H1 (cell line): ENCODE data around the gene CXXC5. TPM values are rescaled to one million over a fixed set of nuclear protein-coding genes. Genes with fewer than 3 reads are reported as not detected.

Source experiments
- CTCF ChIA-PET: fragments of 300-600 bp; sonication (Branson Sonifier 250); formaldehyde crosslinking; loops from one replicate; lab custom pipeline; 2021; ENCODE audit not compliant: partially characterized antibody; lab: Charles Lee
- POLR2A ChIA-PET: fragments of 300-600 bp; sonication (Branson Sonifier 250); formaldehyde crosslinking; loops from one replicate; lab custom pipeline; 2021; ENCODE audit warnings: inconsistent platforms; ENCODE audit not compliant: partially characterized antibody; lab: Charles Lee
- DNase-seq, 2 experiments: peaks; one replicate each; pipeline versions ENCODE4 v3.0.0 to v3.0.0-alpha.2; 2010 to 2022; ENCODE audit warnings: low spot score in 2 of 2, low read depth in 1 of 2, mixed read lengths in 1 of 2
- FAIRE-seq: peaks from 2 replicates; lab custom pipeline; 2011; peaks lifted over from hg19 to GRCh38; lab: Jason Lieb, UNC
- H2AFZ ChIP-seq: 2 replicates; pipeline ENCODE4 v1.8.1; 2012; ENCODE audit warnings: low read length, inconsistent platforms
- H2AK5ac ChIP-seq: 2 replicates; pipeline ENCODE4 v1.6.1; 2013; ENCODE audit warnings: low read depth, low read length
- H2BK120ac ChIP-seq: replicated peaks from 2 replicates; pipeline ENCODE3; 2013; ENCODE audit warnings: low read depth, low read length, inconsistent platforms
- H2BK12ac ChIP-seq: 2 replicates; pipeline ENCODE4 v1.6.1; 2013; ENCODE audit warnings: low read depth, low read length
- H2BK15ac ChIP-seq: 2 replicates; pipeline ENCODE4 v1.6.1; 2013; ENCODE audit warnings: low read length
- H2BK20ac ChIP-seq: 2 replicates; pipeline ENCODE4 v1.6.1; 2013; ENCODE audit warnings: low read length
- H2BK5ac ChIP-seq: 2 replicates; pipeline ENCODE4 v1.6.1; 2013; ENCODE audit warnings: low read depth, low read length
- H3K14ac ChIP-seq: 2 replicates; pipeline ENCODE4 v1.6.1; 2013; ENCODE audit warnings: inconsistent platforms; ENCODE audit not compliant: insufficient read length
- H3K18ac ChIP-seq: 2 replicates; pipeline ENCODE4 v1.6.1; 2013; ENCODE audit warnings: low read length; ENCODE audit errors: extremely low read depth
- H3K23ac ChIP-seq: 2 replicates; pipeline ENCODE4 v1.6.1; 2013; ENCODE audit warnings: inconsistent platforms; ENCODE audit not compliant: insufficient read length
- H3K23me2 ChIP-seq: 2 replicates; pipeline ENCODE4 v1.6.1; 2013; ENCODE audit warnings: low read depth, low read length
- H3K27ac ChIP-seq: 2 replicates; pipeline ENCODE4 v1.6.1; 2011; ENCODE audit warnings: low read depth, low read length, inconsistent platforms
- H3K27me3 ChIP-seq, 4 experiments: replicated peaks in 1 of 4; 1 replicate in 1 of 4; 2 replicates in 3 of 4; pipeline versions ENCODE4 v1.6.1 to v1.8.1; 2011 to 2013; ENCODE audit warnings: low read length in 3 of 4, mild to moderate bottlenecking in 3 of 4, inconsistent platforms in 2 of 4, mixed read lengths in 2 of 4, moderate library complexity in 1 of 4; ENCODE audit not compliant: control insufficient read depth in 3 of 4, insufficient read depth in 3 of 4; ENCODE audit errors: extremely low read depth in 1 of 4
- H3K36me3 ChIP-seq, 4 experiments: 2 replicates each; pipeline versions ENCODE4 v1.6.1 to v1.8.1; 2011 to 2013; ENCODE audit warnings: mild to moderate bottlenecking in 4 of 4, low read length in 3 of 4, moderate library complexity in 2 of 4, control low read depth in 1 of 4, inconsistent platforms in 1 of 4; ENCODE audit not compliant: insufficient read depth in 4 of 4, control insufficient read depth in 2 of 4
- H3K4ac ChIP-seq: replicated peaks from 2 replicates; pipeline ENCODE3; 2013; ENCODE audit warnings: low read length, low read depth, mixed read lengths, inconsistent platforms; ENCODE audit not compliant: insufficient read length
- H3K4me1 ChIP-seq, 4 experiments: replicated peaks in 1 of 4; 1 replicate in 1 of 4; 2 replicates in 3 of 4; pipeline versions ENCODE4 v1.6.1 to v1.8.1; 2011 to 2013; ENCODE audit warnings: low read length in 3 of 4, inconsistent platforms in 2 of 4, mixed read lengths in 1 of 4; ENCODE audit not compliant: insufficient read depth in 4 of 4, control insufficient read depth in 3 of 4
- H3K4me2 ChIP-seq, 2 experiments: 2 replicates each; pipeline versions ENCODE4 v1.6.1 to v1.8.1; 2011 to 2013; ENCODE audit warnings: low read depth in 2 of 2, low read length in 2 of 2, control low read depth in 1 of 2, inconsistent platforms in 1 of 2, mild to moderate bottlenecking in 1 of 2; ENCODE audit not compliant: insufficient read depth in 1 of 2
- H3K4me3 ChIP-seq, 4 experiments: fragments of 200-600, 300-600 bp in 1 of 4; sonication (generic), shearing (Covaris generic), sonication (Bioruptor Twin) in 1 of 4; 2 replicates each; pipeline versions ENCODE4 v1.5.1 to v1.8.1; 2011 to 2016; ENCODE audit warnings: low read length in 4 of 4, low read depth in 3 of 4, control low read depth in 2 of 4, inconsistent platforms in 2 of 4, mild to moderate bottlenecking in 2 of 4, mixed read lengths in 1 of 4, moderate library complexity in 1 of 4; ENCODE audit not compliant: insufficient read depth in 2 of 4; ENCODE audit errors: extremely low read depth in 1 of 4
- H3K56ac ChIP-seq: replicated peaks from 2 replicates; pipeline ENCODE3; 2013; ENCODE audit warnings: low read depth, mild to moderate bottlenecking, mixed read lengths, low read length, inconsistent platforms; ENCODE audit not compliant: insufficient read length
- H3K79me1 ChIP-seq: 2 replicates; pipeline ENCODE4 v1.6.1; 2013; ENCODE audit warnings: low read depth, low read length, control low read depth
- H3K79me2 ChIP-seq, 2 experiments: 2 replicates each; pipeline versions ENCODE4 v1.6.1 to v1.8.1; 2012 to 2013; ENCODE audit warnings: low read length in 2 of 2, mild to moderate bottlenecking in 2 of 2, inconsistent platforms in 1 of 2; ENCODE audit not compliant: insufficient read depth in 2 of 2, control insufficient read depth in 1 of 2
- H3K9ac ChIP-seq, 4 experiments: replicated peaks in 1 of 4; 1 replicate in 1 of 4; 2 replicates in 3 of 4; pipeline versions ENCODE4 v1.6.1 to v1.8.1; 2011 to 2013; ENCODE audit warnings: low read depth in 3 of 4, low read length in 3 of 4, control low read depth in 2 of 4, mild to moderate bottlenecking in 2 of 4, moderate library complexity in 2 of 4, inconsistent platforms in 1 of 4; ENCODE audit errors: extremely low read depth in 1 of 4
- H3K9me3 ChIP-seq, 2 experiments: 2 replicates each; pipeline versions ENCODE4 v1.6.1 to v1.8.1; 2012 to 2013; ENCODE audit warnings: mild to moderate bottlenecking in 2 of 2, moderate library complexity in 2 of 2, control low read depth in 1 of 2, inconsistent platforms in 1 of 2, low read depth in 1 of 2, low read length in 1 of 2, mixed read lengths in 1 of 2; ENCODE audit not compliant: insufficient read depth in 2 of 2
- H4K20me1 ChIP-seq, 2 experiments: replicated peaks in 1 of 2; 2 replicates each; pipeline versions ENCODE3 to v1.8.1; 2011 to 2013; ENCODE audit warnings: inconsistent platforms in 2 of 2, low read length in 2 of 2, mild to moderate bottlenecking in 1 of 2; ENCODE audit not compliant: insufficient read depth in 2 of 2, control insufficient read depth in 1 of 2
- H4K5ac ChIP-seq: 2 replicates; pipeline ENCODE4 v1.6.1; 2013; ENCODE audit warnings: low read length, low read depth, mixed read lengths, inconsistent platforms; ENCODE audit not compliant: insufficient read length
- H4K8ac ChIP-seq: 2 replicates; pipeline ENCODE4 v1.8.0; 2013; ENCODE audit warnings: mild to moderate bottlenecking, moderate library complexity, low read length, inconsistent platforms; ENCODE audit not compliant: insufficient read depth; ENCODE audit errors: extremely low read depth
- H4K91ac ChIP-seq: replicated peaks from 2 replicates; pipeline ENCODE3; 2013; ENCODE audit warnings: low read length, mixed read lengths, inconsistent platforms; ENCODE audit not compliant: insufficient read length
- BCL11A ChIP-seq, 2 experiments: IDR thresholded peaks; one replicate each; pipeline ENCODE4 v1.6.1; 2011; ENCODE audit warnings: low read depth in 2 of 2, low read length in 2 of 2, mild to moderate bottlenecking in 2 of 2
- CBX5 ChIP-seq: fragments of 300-800, 300-1000 bp; sonication (generic); IDR thresholded peaks from 2 replicates; pipeline ENCODE4 v1.7.1; 2016; ENCODE audit warnings: antibody characterized with exemption, low read length, low read depth
- CHD1 ChIP-seq: IDR thresholded peaks from 2 replicates; pipeline ENCODE4 v1.6.1; 2012; ENCODE audit warnings: low read depth, low read length, improper control_type of control experiment
- CTCF ChIP-seq, 3 experiments: IDR thresholded peaks; 1 replicate in 2 of 3; 2 replicates in 1 of 3; pipeline versions ENCODE4 v1.5.1 to v1.6.1; 2011; ENCODE audit warnings: low read length in 3 of 3, mild to moderate bottlenecking in 3 of 3, inconsistent platforms in 2 of 3, low read depth in 1 of 3, moderate library complexity in 1 of 3; ENCODE audit not compliant: insufficient read depth in 1 of 3; ENCODE audit errors: control extremely low read depth in 1 of 3
- EGR1 ChIP-seq: IDR thresholded peaks from 2 replicates; pipeline ENCODE4 v1.6.1; 2011; ENCODE audit warnings: low read depth, low read length, borderline replicate concordance
- KDM1A ChIP-seq: fragments of 200-600, 300-600 bp; sonication (generic); IDR thresholded peaks from 2 replicates; pipeline ENCODE4 v1.7.1; 2016; ENCODE audit warnings: mild to moderate bottlenecking, low read length, borderline replicate concordance
- POLR2AphosphoS5 ChIP-seq: IDR thresholded peaks from 2 replicates; pipeline ENCODE4 v1.6.1; 2011; ENCODE audit warnings: low read depth, low read length
- RBBP5 ChIP-seq: IDR thresholded peaks from 2 replicates; pipeline ENCODE4 v1.7.1; 2012; ENCODE audit warnings: low read depth, mild to moderate bottlenecking, inconsistent platforms, low read length, moderate library complexity, borderline replicate concordance
- RFX5 ChIP-seq: IDR thresholded peaks from 2 replicates; pipeline ENCODE4 v1.6.1; 2011; ENCODE audit warnings: low read depth, low read length, improper control_type of control experiment, borderline replicate concordance
- RXRA ChIP-seq: IDR thresholded peaks from 2 replicates; pipeline ENCODE4 v1.6.1; 2011; ENCODE audit warnings: low read depth, mild to moderate bottlenecking, low read length, moderate library complexity; ENCODE audit not compliant: insufficient read depth
- SRF ChIP-seq: IDR thresholded peaks from 2 replicates; pipeline ENCODE4 v1.6.1; 2011; ENCODE audit warnings: mild to moderate bottlenecking, low read depth, low read length, moderate library complexity
- WGBS, 2 experiments: shearing (Covaris generic) in 1 of 2; methylation state at CpG; one replicate each; pipeline versions ENCODE4 v1.1.6 to v1.1.7; 2013 to 2015; ENCODE audit warnings: low lambda C conversion rate in 2 of 2, mixed read lengths in 2 of 2, inconsistent platforms in 1 of 2, low coverage in 1 of 2, missing lambda C conversion rate in 1 of 2; ENCODE audit not compliant: insufficient replicate concordance in 2 of 2, insufficient coverage in 1 of 2, insufficient read length in 1 of 2; ENCODE audit errors: extremely low coverage in 1 of 2, missing lambda C conversion rate in 1 of 2; 5-methylcytosine and 5-hydroxymethylcytosine counted together
- polyA plus RNA-seq, 7 experiments: library from polyadenylated mRNA; depleted of rRNA in 3 of 7; stranded (reverse) in 5 of 7; unstranded in 2 of 7; fragments of >200 nt in 5 of 7; fragments of 200-250 nt in 2 of 7; gene quantifications; 1 replicate in 5 of 7; 2 replicates in 1 of 7; 4 replicates in 1 of 7; pipeline versions ENCODE4 v1.2.1 to v1.2.3, GENCODE V29; 2011 to 2013; ENCODE audit warnings: missing spikeins in 2 of 7, mixed read lengths in 2 of 7
- total RNA-seq: library from RNA; stranded (reverse); fragmentation: NEBNext Ultra II Directional; extraction: Animal tissue kit (Norgen Biotek cat#: 25700); gene quantifications from 2 replicates; pipeline ENCODE4 v1.2.1, GENCODE V29; 2021

The CXXC5 gene
- total and polyA plus RNA-seq, 2 of the 8 experiments (the other 6 are each of a cell fraction or from before 2014, with no cell fraction given), result 61.4 to 74.0 TPM

GRCh38 chr5:139685886-139686285 lies 37.7 kb downstream of the CXXC5 start:
- Histone ChIP-seq H4K5ac (no peak overlapping the region), H3K27me3 (no peaks in the 10 kb centered on the region), H3K4me2 (no peak overlapping the region), H3K14ac (no peak overlapping the region), H3K36me3 (peaks cover 2 to 8% (median 4%) of the 10 kb centered on the region in 4 experiments; a peak in 5 of 8 replicates), H2BK20ac (no peak overlapping the region), H3K4ac (no peak overlapping the region), H3K4me1 (peaks cover 39 to 69% (median 61%) of the 10 kb centered on the region in 4 experiments), H3K9me3 (no peaks in the 10 kb centered on the region), H3K9ac (no peak overlapping the region), H2BK12ac (peak overlapping the region; percentile 99; the same call in 1 of the 2 replicates), H2BK5ac (peak overlapping the region; percentile 68), H3K79me2 (no peaks in the 10 kb centered on the region), H4K91ac (no peak overlapping the region), H2BK120ac (no peak overlapping the region), H3K23me2 (no peaks in the 10 kb centered on the region), H4K20me1 (peaks cover 16 to 36% of the 10 kb centered on the region in 2 experiments), H4K8ac (no peak overlapping the region), H2BK15ac (peak overlapping the region; percentile 98), H3K27ac (no peak overlapping the region), H3K4me3 (no peak overlapping the region), H3K18ac (peak overlapping the region; percentile 13; the same call in 1 of the 2 replicates), H3K56ac (no peak overlapping the region), H3K23ac (no peak overlapping the region), H3K79me1 (peaks cover 7% of the 10 kb centered on the region), H2AK5ac (no peak overlapping the region), H2AFZ (no peak overlapping the region)
- ChIA-PET CTCF (interaction anchor here (0.6 to 5.5 kb wide), 21 partner anchors 8 to 90 kb away, joined by 3 to 38 read pairs (median 6); no protein-coding TSS in a partner anchor), POLR2A (interaction anchor here (1.4 to 9.8 kb wide), 9 partner anchors 7 to 52 kb away, joined by 3 to 76 read pairs (median 12); partner anchors contain the start of gene CXXC5)
- WGBS, 2 experiments, result 78% methylated on average over 5 of the region's 5 CpGs; no CpG with 5 or more reads in 1 of the 2 experiments
- FAIRE-seq (no peak), DNase-seq (no peak)
- TF ChIP-seq RFX5 (no peak), CBX5 (no peak), RBBP5 (no peak), RXRA (no peak), BCL11A (IDR thresholded peaks at IDR 0.05; ENCODE audit: low read depth in 2 of 2, low read length in 2 of 2) (no peak), POLR2AphosphoS5 (no peak), CHD1 (no peak), EGR1 (no peak), SRF (no peak), KDM1A (no peak), CTCF (IDR thresholded peaks at IDR 0.05; ENCODE audit: control extremely low read depth in 1 of 3, insufficient read depth in 1 of 3, low read depth in 1 of 3, low read length in 3 of 3) (no peak)
